H1 (cell line): ENCODE data around the gene GRID2. TPM values are rescaled to one million over a fixed set of nuclear protein-coding genes. Genes with fewer than 3 reads are reported as not detected.

ENCODE experiments used
- CTCF ChIA-PET: fragments of 300-600 bp; sonication (Branson Sonifier 250); formaldehyde crosslinking; loops from one replicate; lab custom pipeline; 2021; ENCODE audit not compliant: partially characterized antibody; lab: Charles Lee
- POLR2A ChIA-PET: fragments of 300-600 bp; sonication (Branson Sonifier 250); formaldehyde crosslinking; loops from one replicate; lab custom pipeline; 2021; ENCODE audit warnings: inconsistent platforms; ENCODE audit not compliant: partially characterized antibody; lab: Charles Lee
- DNase-seq, 2 experiments: peaks; one replicate each; pipeline versions ENCODE4 v3.0.0 to v3.0.0-alpha.2; 2010 to 2022; ENCODE audit warnings: low spot score in 2 of 2, low read depth in 1 of 2, mixed read lengths in 1 of 2
- FAIRE-seq: peaks from 2 replicates; lab custom pipeline; 2011; peaks lifted over from hg19 to GRCh38; lab: Jason Lieb, UNC
- H2AFZ ChIP-seq: 2 replicates; pipeline ENCODE4 v1.8.1; 2012; ENCODE audit warnings: low read length, inconsistent platforms
- H2AK5ac ChIP-seq: 2 replicates; pipeline ENCODE4 v1.6.1; 2013; ENCODE audit warnings: low read depth, low read length
- H2BK120ac ChIP-seq: replicated peaks from 2 replicates; pipeline ENCODE3; 2013; ENCODE audit warnings: low read depth, low read length, inconsistent platforms
- H2BK12ac ChIP-seq: 2 replicates; pipeline ENCODE4 v1.6.1; 2013; ENCODE audit warnings: low read depth, low read length
- H2BK15ac ChIP-seq: 2 replicates; pipeline ENCODE4 v1.6.1; 2013; ENCODE audit warnings: low read length
- H2BK20ac ChIP-seq: 2 replicates; pipeline ENCODE4 v1.6.1; 2013; ENCODE audit warnings: low read length
- H2BK5ac ChIP-seq: 2 replicates; pipeline ENCODE4 v1.6.1; 2013; ENCODE audit warnings: low read depth, low read length
- H3K14ac ChIP-seq: 2 replicates; pipeline ENCODE4 v1.6.1; 2013; ENCODE audit warnings: inconsistent platforms; ENCODE audit not compliant: insufficient read length
- H3K18ac ChIP-seq: 2 replicates; pipeline ENCODE4 v1.6.1; 2013; ENCODE audit warnings: low read length; ENCODE audit errors: extremely low read depth
- H3K23ac ChIP-seq: 2 replicates; pipeline ENCODE4 v1.6.1; 2013; ENCODE audit warnings: inconsistent platforms; ENCODE audit not compliant: insufficient read length
- H3K23me2 ChIP-seq: 2 replicates; pipeline ENCODE4 v1.6.1; 2013; ENCODE audit warnings: low read depth, low read length
- H3K27ac ChIP-seq: 2 replicates; pipeline ENCODE4 v1.6.1; 2011; ENCODE audit warnings: low read depth, low read length, inconsistent platforms
- H3K27me3 ChIP-seq, 4 experiments: replicated peaks in 1 of 4; 1 replicate in 1 of 4; 2 replicates in 3 of 4; pipeline versions ENCODE4 v1.6.1 to v1.8.1; 2011 to 2013; ENCODE audit warnings: low read length in 3 of 4, mild to moderate bottlenecking in 3 of 4, inconsistent platforms in 2 of 4, mixed read lengths in 2 of 4, moderate library complexity in 1 of 4; ENCODE audit not compliant: control insufficient read depth in 3 of 4, insufficient read depth in 3 of 4; ENCODE audit errors: extremely low read depth in 1 of 4
- H3K36me3 ChIP-seq, 4 experiments: 2 replicates each; pipeline versions ENCODE4 v1.6.1 to v1.8.1; 2011 to 2013; ENCODE audit warnings: mild to moderate bottlenecking in 4 of 4, low read length in 3 of 4, moderate library complexity in 2 of 4, control low read depth in 1 of 4, inconsistent platforms in 1 of 4; ENCODE audit not compliant: insufficient read depth in 4 of 4, control insufficient read depth in 2 of 4
- H3K4ac ChIP-seq: replicated peaks from 2 replicates; pipeline ENCODE3; 2013; ENCODE audit warnings: low read length, low read depth, mixed read lengths, inconsistent platforms; ENCODE audit not compliant: insufficient read length
- H3K4me1 ChIP-seq, 4 experiments: replicated peaks in 1 of 4; 1 replicate in 1 of 4; 2 replicates in 3 of 4; pipeline versions ENCODE4 v1.6.1 to v1.8.1; 2011 to 2013; ENCODE audit warnings: low read length in 3 of 4, inconsistent platforms in 2 of 4, mixed read lengths in 1 of 4; ENCODE audit not compliant: insufficient read depth in 4 of 4, control insufficient read depth in 3 of 4
- H3K4me2 ChIP-seq, 2 experiments: 2 replicates each; pipeline versions ENCODE4 v1.6.1 to v1.8.1; 2011 to 2013; ENCODE audit warnings: low read depth in 2 of 2, low read length in 2 of 2, control low read depth in 1 of 2, inconsistent platforms in 1 of 2, mild to moderate bottlenecking in 1 of 2; ENCODE audit not compliant: insufficient read depth in 1 of 2
- H3K4me3 ChIP-seq, 4 experiments: fragments of 200-600, 300-600 bp in 1 of 4; sonication (generic), shearing (Covaris generic), sonication (Bioruptor Twin) in 1 of 4; 2 replicates each; pipeline versions ENCODE4 v1.5.1 to v1.8.1; 2011 to 2016; ENCODE audit warnings: low read length in 4 of 4, low read depth in 3 of 4, control low read depth in 2 of 4, inconsistent platforms in 2 of 4, mild to moderate bottlenecking in 2 of 4, mixed read lengths in 1 of 4, moderate library complexity in 1 of 4; ENCODE audit not compliant: insufficient read depth in 2 of 4; ENCODE audit errors: extremely low read depth in 1 of 4
- H3K56ac ChIP-seq: replicated peaks from 2 replicates; pipeline ENCODE3; 2013; ENCODE audit warnings: low read depth, mild to moderate bottlenecking, mixed read lengths, low read length, inconsistent platforms; ENCODE audit not compliant: insufficient read length
- H3K79me1 ChIP-seq: 2 replicates; pipeline ENCODE4 v1.6.1; 2013; ENCODE audit warnings: low read depth, low read length, control low read depth
- H3K79me2 ChIP-seq, 2 experiments: 2 replicates each; pipeline versions ENCODE4 v1.6.1 to v1.8.1; 2012 to 2013; ENCODE audit warnings: low read length in 2 of 2, mild to moderate bottlenecking in 2 of 2, inconsistent platforms in 1 of 2; ENCODE audit not compliant: insufficient read depth in 2 of 2, control insufficient read depth in 1 of 2
- H3K9ac ChIP-seq, 4 experiments: replicated peaks in 1 of 4; 1 replicate in 1 of 4; 2 replicates in 3 of 4; pipeline versions ENCODE4 v1.6.1 to v1.8.1; 2011 to 2013; ENCODE audit warnings: low read depth in 3 of 4, low read length in 3 of 4, control low read depth in 2 of 4, mild to moderate bottlenecking in 2 of 4, moderate library complexity in 2 of 4, inconsistent platforms in 1 of 4; ENCODE audit errors: extremely low read depth in 1 of 4
- H3K9me3 ChIP-seq, 2 experiments: 2 replicates each; pipeline versions ENCODE4 v1.6.1 to v1.8.1; 2012 to 2013; ENCODE audit warnings: mild to moderate bottlenecking in 2 of 2, moderate library complexity in 2 of 2, control low read depth in 1 of 2, inconsistent platforms in 1 of 2, low read depth in 1 of 2, low read length in 1 of 2, mixed read lengths in 1 of 2; ENCODE audit not compliant: insufficient read depth in 2 of 2
- H4K20me1 ChIP-seq, 2 experiments: replicated peaks in 1 of 2; 2 replicates each; pipeline versions ENCODE3 to v1.8.1; 2011 to 2013; ENCODE audit warnings: inconsistent platforms in 2 of 2, low read length in 2 of 2, mild to moderate bottlenecking in 1 of 2; ENCODE audit not compliant: insufficient read depth in 2 of 2, control insufficient read depth in 1 of 2
- H4K5ac ChIP-seq: 2 replicates; pipeline ENCODE4 v1.6.1; 2013; ENCODE audit warnings: low read length, low read depth, mixed read lengths, inconsistent platforms; ENCODE audit not compliant: insufficient read length
- H4K8ac ChIP-seq: 2 replicates; pipeline ENCODE4 v1.8.0; 2013; ENCODE audit warnings: mild to moderate bottlenecking, moderate library complexity, low read length, inconsistent platforms; ENCODE audit not compliant: insufficient read depth; ENCODE audit errors: extremely low read depth
- H4K91ac ChIP-seq: replicated peaks from 2 replicates; pipeline ENCODE3; 2013; ENCODE audit warnings: low read length, mixed read lengths, inconsistent platforms; ENCODE audit not compliant: insufficient read length
- ATF3 ChIP-seq: IDR thresholded peaks from 2 replicates; pipeline ENCODE4 v1.6.1; 2011; ENCODE audit warnings: low read depth, mild to moderate bottlenecking, low read length; ENCODE audit not compliant: insufficient read depth
- CHD2 ChIP-seq: IDR thresholded peaks from 2 replicates; pipeline ENCODE4 v1.6.1; 2012; ENCODE audit warnings: low read length, improper control_type of control experiment
- CREB1 ChIP-seq: IDR thresholded peaks from 2 replicates; pipeline ENCODE4 v1.6.1; 2012; ENCODE audit warnings: inconsistent platforms
- E2F6 ChIP-seq: IDR thresholded peaks from 2 replicates; pipeline ENCODE4 v1.6.1; 2012; ENCODE audit warnings: inconsistent platforms
- GABPA ChIP-seq: IDR thresholded peaks from 2 replicates; pipeline ENCODE4 v1.6.1; 2011; ENCODE audit warnings: mild to moderate bottlenecking, low read length, moderate library complexity, borderline replicate concordance; ENCODE audit not compliant: insufficient read depth
- PHF8 ChIP-seq: fragments of 200-600 bp; sonication (generic); conservative IDR thresholded peaks from 2 replicates; pipeline ENCODE4 v1.7.1; 2012; ENCODE audit warnings: low read depth, mild to moderate bottlenecking, inconsistent platforms, low read length, moderate library complexity
- POLR2A ChIP-seq, 2 experiments: IDR thresholded peaks; 1 replicate in 1 of 2; 2 replicates in 1 of 2; pipeline ENCODE4 v1.6.1; 2011; ENCODE audit warnings: low read depth in 2 of 2, low read length in 2 of 2, mild to moderate bottlenecking in 2 of 2; ENCODE audit errors: control extremely low read depth in 1 of 2
- RFX5 ChIP-seq: IDR thresholded peaks from 2 replicates; pipeline ENCODE4 v1.6.1; 2011; ENCODE audit warnings: low read depth, low read length, improper control_type of control experiment, borderline replicate concordance
- SP4 ChIP-seq: IDR thresholded peaks from 2 replicates; pipeline ENCODE4 v1.6.1; 2012; ENCODE audit warnings: low read length, inconsistent platforms
- WGBS, 2 experiments: shearing (Covaris generic) in 1 of 2; methylation state at CpG; one replicate each; pipeline versions ENCODE4 v1.1.6 to v1.1.7; 2013 to 2015; ENCODE audit warnings: low lambda C conversion rate in 2 of 2, mixed read lengths in 2 of 2, inconsistent platforms in 1 of 2, low coverage in 1 of 2, missing lambda C conversion rate in 1 of 2; ENCODE audit not compliant: insufficient replicate concordance in 2 of 2, insufficient coverage in 1 of 2, insufficient read length in 1 of 2; ENCODE audit errors: extremely low coverage in 1 of 2, missing lambda C conversion rate in 1 of 2; 5-methylcytosine and 5-hydroxymethylcytosine counted together
- polyA plus RNA-seq, 7 experiments: library from polyadenylated mRNA; depleted of rRNA in 3 of 7; stranded (reverse) in 5 of 7; unstranded in 2 of 7; fragments of >200 nt in 5 of 7; fragments of 200-250 nt in 2 of 7; gene quantifications; 1 replicate in 5 of 7; 2 replicates in 1 of 7; 4 replicates in 1 of 7; pipeline versions ENCODE4 v1.2.1 to v1.2.3, GENCODE V29; 2011 to 2013; ENCODE audit warnings: missing spikeins in 2 of 7, mixed read lengths in 2 of 7
- total RNA-seq: library from RNA; stranded (reverse); fragmentation: NEBNext Ultra II Directional; extraction: Animal tissue kit (Norgen Biotek cat#: 25700); gene quantifications from 2 replicates; pipeline ENCODE4 v1.2.1, GENCODE V29; 2021
- TF ChIP-seq, protein P1 (sequence below): IDR thresholded peaks from 2 replicates; pipeline ENCODE4 v1.6.1; 2012; ENCODE audit warnings: inconsistent platforms
- TF ChIP-seq, protein P2 (sequence below), 3 experiments: IDR thresholded peaks; 1 replicate in 2 of 3; 2 replicates in 1 of 3; pipeline versions ENCODE4 v1.5.1 to v1.6.1; 2011; ENCODE audit warnings: low read length in 3 of 3, mild to moderate bottlenecking in 3 of 3, inconsistent platforms in 2 of 3, low read depth in 1 of 3, moderate library complexity in 1 of 3; ENCODE audit not compliant: insufficient read depth in 1 of 3; ENCODE audit errors: control extremely low read depth in 1 of 3

GRID2 gene
- total and polyA plus RNA-seq, 2 of the 8 experiments (the other 6 are each of a cell fraction or from before 2014, with no cell fraction given) = 31.1 to 81.9 TPM

- ChIA-PET POLR2A (no interaction called here), CTCF (interaction anchor here (1.2 kb wide), 1 partner anchor 11 kb away, joined by 4 read pairs; no protein-coding TSS in a partner anchor)
- H2AFZ ChIP-seq = no peak overlapping the region
- H3K4ac ChIP-seq = no peak overlapping the region
- WGBS, 2 experiments = 65% methylated on average over 3 of the region's 3 CpGs; no CpG with 5 or more reads in 1 of the 2 experiments
- no peak overlapping the region for H3K27ac ChIP-seq
- H3K9ac ChIP-seq = no peak overlapping the region
- H2BK120ac ChIP-seq = no peak overlapping the region
- H4K20me1 ChIP-seq = no peaks in the 10 kb centered on the region
- no peaks in the 10 kb centered on the region for H3K27me3 ChIP-seq
- no peak overlapping the region for H4K8ac ChIP-seq
- H3K18ac ChIP-seq = no peak overlapping the region
- H3K23me2 ChIP-seq = no peaks in the 10 kb centered on the region
- H3K23ac ChIP-seq = no peak overlapping the region
- no peaks in the 10 kb centered on the region for H3K9me3 ChIP-seq
- no peak overlapping the region for H2BK12ac ChIP-seq
- H3K36me3 ChIP-seq = no peaks in the 10 kb centered on the region
- H2AK5ac ChIP-seq = no peak overlapping the region
- FAIRE-seq = no peak
- H3K56ac ChIP-seq = no peak overlapping the region
- no peaks in the 10 kb centered on the region for H3K4me1 ChIP-seq
- H3K4me2 ChIP-seq = no peak overlapping the region
- no peak for DNase-seq
- H3K79me1 ChIP-seq = no peaks in the 10 kb centered on the region
- no peaks in the 10 kb centered on the region; a peak in 1 of 4 replicates for H3K79me2 ChIP-seq
- H4K91ac ChIP-seq = no peak overlapping the region
- no peak overlapping the region for H2BK20ac ChIP-seq
- H3K4me3 ChIP-seq = no peak overlapping the region
- H2BK15ac ChIP-seq = no peak overlapping the region
- no peak overlapping the region for H2BK5ac ChIP-seq
- no peak overlapping the region for H4K5ac ChIP-seq
- no peak overlapping the region for H3K14ac ChIP-seq
- no peak for TF ChIP-seq E2F6
- TF ChIP-seq, protein P1, sequence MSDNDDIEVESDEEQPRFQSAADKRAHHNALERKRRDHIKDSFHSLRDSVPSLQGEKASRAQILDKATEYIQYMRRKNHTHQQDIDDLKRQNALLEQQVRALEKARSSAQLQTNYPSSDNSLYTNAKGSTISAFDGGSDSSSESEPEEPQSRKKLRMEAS = no peak
- TF ChIP-seq POLR2A (IDR thresholded peaks at IDR 0.05; ENCODE audit: control extremely low read depth in 1 of 2, low read depth in 2 of 2, low read length in 2 of 2) = no peak
- TF ChIP-seq, protein P2, sequence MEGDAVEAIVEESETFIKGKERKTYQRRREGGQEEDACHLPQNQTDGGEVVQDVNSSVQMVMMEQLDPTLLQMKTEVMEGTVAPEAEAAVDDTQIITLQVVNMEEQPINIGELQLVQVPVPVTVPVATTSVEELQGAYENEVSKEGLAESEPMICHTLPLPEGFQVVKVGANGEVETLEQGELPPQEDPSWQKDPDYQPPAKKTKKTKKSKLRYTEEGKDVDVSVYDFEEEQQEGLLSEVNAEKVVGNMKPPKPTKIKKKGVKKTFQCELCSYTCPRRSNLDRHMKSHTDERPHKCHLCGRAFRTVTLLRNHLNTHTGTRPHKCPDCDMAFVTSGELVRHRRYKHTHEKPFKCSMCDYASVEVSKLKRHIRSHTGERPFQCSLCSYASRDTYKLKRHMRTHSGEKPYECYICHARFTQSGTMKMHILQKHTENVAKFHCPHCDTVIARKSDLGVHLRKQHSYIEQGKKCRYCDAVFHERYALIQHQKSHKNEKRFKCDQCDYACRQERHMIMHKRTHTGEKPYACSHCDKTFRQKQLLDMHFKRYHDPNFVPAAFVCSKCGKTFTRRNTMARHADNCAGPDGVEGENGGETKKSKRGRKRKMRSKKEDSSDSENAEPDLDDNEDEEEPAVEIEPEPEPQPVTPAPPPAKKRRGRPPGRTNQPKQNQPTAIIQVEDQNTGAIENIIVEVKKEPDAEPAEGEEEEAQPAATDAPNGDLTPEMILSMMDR (IDR thresholded peaks at IDR 0.05; ENCODE audit: control extremely low read depth in 1 of 3, insufficient read depth in 1 of 3, low read depth in 1 of 3, low read length in 3 of 3) = no peak
- no peak for TF ChIP-seq RFX5
- TF ChIP-seq PHF8 = no peak
- no peak for TF ChIP-seq GABPA
- no peak for TF ChIP-seq CHD2
- TF ChIP-seq SP4 = no peak
- TF ChIP-seq CREB1 = no peak
- no peak for TF ChIP-seq ATF3
Measured at GRCh38 chr4:93469560-93469959, 1165.8 kb downstream of the GRID2 start.
